Measurements from ENCODE around the gene MROH8. TPM values are rescaled to one million over a fixed set of nuclear protein-coding genes. Genes with fewer than 3 reads are reported as not detected.

MROH8 gene
- total RNA-seq: 0.89 and 1.2 TPM in 2 replicates

DNA sequence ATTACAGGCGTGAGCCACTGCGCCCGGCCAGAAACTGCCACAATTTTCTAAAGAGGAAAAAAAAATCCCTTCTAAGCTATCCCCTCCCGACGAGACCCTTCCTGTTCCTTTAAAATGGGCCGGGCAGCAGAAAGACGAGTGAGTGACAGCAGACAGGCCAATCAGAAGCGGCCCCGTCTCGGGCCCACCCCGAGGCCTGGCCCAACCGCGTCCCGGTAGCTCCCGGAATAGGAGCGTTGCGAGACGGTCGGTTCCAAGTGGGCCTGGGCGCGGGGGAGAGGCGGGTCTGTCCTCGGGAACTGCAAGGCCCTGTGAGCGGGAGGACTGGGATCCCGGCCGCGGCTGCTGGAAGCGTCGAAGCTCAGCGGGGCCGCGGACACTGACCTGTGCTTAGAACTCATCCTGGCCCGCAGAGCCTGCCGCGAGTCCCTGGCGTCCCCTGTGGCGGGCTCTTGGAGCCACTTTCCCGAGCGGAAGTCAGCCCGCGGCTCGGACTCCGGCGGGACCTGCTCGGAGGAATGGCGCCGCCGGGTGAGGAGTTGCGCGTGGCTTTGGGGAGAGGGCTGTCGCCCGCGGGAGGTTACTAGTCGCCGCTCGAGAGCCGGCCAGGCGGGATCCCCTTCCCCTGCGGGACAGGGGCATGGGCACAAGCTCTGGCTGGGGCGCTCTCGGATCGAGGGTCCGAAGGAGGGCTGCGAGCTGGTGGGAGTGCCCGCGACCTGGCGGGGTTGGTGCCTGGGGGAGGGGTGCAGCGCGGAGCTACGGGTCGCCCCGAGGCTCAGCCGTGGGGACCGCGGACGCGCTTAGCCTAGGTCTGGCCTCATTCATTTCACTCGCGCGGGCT is at the start of gene MROH8, which contains the start of gene RPN2:
MROH8 (minus strand) TSS at position 710 of the 844 bp plus-strand sequence.
RPN2 (plus strand) TSS at position 492 of the 844 bp plus-strand sequence; CDS start at position 519, 27 bp downstream.

DNA sequence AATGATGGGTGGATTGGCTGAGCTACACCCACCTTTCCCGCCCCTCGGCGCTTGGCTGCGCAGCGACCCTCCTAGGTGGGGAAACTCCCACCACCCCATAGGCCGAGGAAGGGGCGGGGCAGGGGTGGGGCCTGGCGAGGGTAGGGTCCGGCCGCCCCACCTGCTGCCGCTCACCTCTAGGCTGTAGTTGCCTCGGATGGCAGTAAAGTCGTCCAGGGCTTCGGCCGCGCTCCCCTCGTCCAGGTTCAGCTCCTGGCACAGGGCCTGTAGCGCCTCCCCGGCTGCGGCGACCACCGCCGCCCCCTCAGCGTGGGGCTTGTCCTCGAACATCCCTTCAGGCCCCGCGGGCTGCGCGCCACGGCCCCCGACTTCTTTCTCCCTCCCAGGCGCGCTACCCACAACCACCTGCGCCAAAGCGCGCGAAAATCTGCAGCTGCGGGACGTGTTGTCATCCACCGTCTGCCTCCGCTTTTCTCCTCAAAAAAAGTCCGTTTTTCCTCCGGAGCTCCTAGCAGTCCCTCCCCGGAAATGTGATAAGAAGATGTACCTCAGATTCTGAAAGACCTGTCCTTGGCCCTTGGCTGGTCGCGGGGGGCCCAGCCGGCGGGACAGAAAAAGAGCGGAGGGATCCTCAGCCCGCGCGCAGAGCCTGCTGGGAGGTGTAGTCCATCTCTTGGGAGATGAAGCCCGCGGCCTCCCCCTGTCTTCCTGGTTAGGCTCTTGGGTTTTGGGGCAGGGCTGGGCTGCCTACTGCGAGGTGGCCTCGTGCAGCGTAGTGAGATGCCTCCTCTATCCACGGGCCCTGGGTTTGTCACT is 83.5 kb downstream of the MROH8 start, which contains the start of gene RBL1:
RBL1 (minus strand) TSS at position 399 of the 816 bp plus-strand sequence; CDS start at position 330, 69 bp downstream.

Other genes starting within 250 kb of the MROH8 start
- gene SAMHD1, start 227.8 kb downstream of the MROH8 start, total RNA-seq: 18.4 and 27.0 TPM in 2 replicates
- 3.3 and 11.4 TPM in 2 replicates for gene RBL1, start 83.6 kb downstream of the MROH8 start, total RNA-seq
- 530 and 602 TPM in 2 replicates for gene RPN2, start 218 bp downstream of the MROH8 start, total RNA-seq
- not detected in 2 replicates for gene GHRH, start 82.3 kb upstream of the MROH8 start, total RNA-seq
- gene MANBAL, start 110.1 kb upstream of the MROH8 start, total RNA-seq: 20.2 and 33.5 TPM in 2 replicates
- 18.7 and 40.4 TPM in 2 replicates for gene SRC, start 166.6 kb upstream of the MROH8 start, total RNA-seq

All from smooth muscle cell of the umbilical artery (primary cell).